ENCODE data around the gene SPAG17.
A peak's percentile ranks its signal among the peaks of the same experiment; 100 is the strongest.

The SPAG17 gene

DNA sequence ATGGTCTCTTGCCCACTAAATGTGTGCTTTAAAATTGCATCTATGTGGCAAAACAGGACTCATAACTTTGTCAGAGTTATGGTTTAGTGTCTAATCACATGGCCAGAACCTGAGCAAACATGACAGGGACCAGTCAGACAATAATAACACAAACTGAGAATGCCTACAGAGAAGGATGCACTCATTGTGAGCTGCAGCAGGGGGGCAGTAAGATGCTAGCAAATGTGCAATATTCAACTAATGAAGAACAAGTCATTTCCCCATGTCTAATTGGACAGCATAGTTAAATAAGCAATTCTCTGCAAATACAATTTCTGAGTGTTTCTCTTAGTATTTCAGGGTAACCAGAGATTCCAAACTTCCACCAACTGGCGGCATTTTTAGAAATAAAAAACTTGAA, 30.8 kb downstream of the SPAG17 start:
- no peak overlapping the region for H3K4me2 ChIP-seq (ENCODE audit: low read length)
- no peak overlapping the region for H3K27ac ChIP-seq (ENCODE audit: low read length)
- no peaks in the 10 kb centered on the region for H3K27me3 ChIP-seq (ENCODE audit: low read depth, low read length)
- H2AFZ ChIP-seq (ENCODE audit: low read depth, low read length) = no peak overlapping the region
- no peaks in the 10 kb centered on the region for H3K4me1 ChIP-seq (ENCODE audit: low read length)
- H3K9ac ChIP-seq (ENCODE audit: low read length) = no peak overlapping the region
- no peaks in the 10 kb centered on the region for H3K9me3 ChIP-seq (ENCODE audit: insufficient read depth, low read length)
- H4K20me1 ChIP-seq (ENCODE audit: insufficient read depth, low read length) = no peaks in the 10 kb centered on the region
- TF ChIP-seq, protein P1, sequence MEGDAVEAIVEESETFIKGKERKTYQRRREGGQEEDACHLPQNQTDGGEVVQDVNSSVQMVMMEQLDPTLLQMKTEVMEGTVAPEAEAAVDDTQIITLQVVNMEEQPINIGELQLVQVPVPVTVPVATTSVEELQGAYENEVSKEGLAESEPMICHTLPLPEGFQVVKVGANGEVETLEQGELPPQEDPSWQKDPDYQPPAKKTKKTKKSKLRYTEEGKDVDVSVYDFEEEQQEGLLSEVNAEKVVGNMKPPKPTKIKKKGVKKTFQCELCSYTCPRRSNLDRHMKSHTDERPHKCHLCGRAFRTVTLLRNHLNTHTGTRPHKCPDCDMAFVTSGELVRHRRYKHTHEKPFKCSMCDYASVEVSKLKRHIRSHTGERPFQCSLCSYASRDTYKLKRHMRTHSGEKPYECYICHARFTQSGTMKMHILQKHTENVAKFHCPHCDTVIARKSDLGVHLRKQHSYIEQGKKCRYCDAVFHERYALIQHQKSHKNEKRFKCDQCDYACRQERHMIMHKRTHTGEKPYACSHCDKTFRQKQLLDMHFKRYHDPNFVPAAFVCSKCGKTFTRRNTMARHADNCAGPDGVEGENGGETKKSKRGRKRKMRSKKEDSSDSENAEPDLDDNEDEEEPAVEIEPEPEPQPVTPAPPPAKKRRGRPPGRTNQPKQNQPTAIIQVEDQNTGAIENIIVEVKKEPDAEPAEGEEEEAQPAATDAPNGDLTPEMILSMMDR (IDR thresholded peaks at IDR 0.05; ENCODE audit: low read depth, low read length) = peak; percentile 35
- no peak for TF ChIP-seq EZH2phosphoT487 (IDR thresholded peaks at IDR 0.05; ENCODE audit: low read depth)
- no peaks in the 10 kb centered on the region for H3K79me2 ChIP-seq (ENCODE audit: low read length)
- H3K4me3 ChIP-seq (ENCODE audit: low read length) = no peak overlapping the region
- no peaks in the 10 kb centered on the region for H3K36me3 ChIP-seq (replicated peaks; ENCODE audit: low read depth, low read length)

DNA sequence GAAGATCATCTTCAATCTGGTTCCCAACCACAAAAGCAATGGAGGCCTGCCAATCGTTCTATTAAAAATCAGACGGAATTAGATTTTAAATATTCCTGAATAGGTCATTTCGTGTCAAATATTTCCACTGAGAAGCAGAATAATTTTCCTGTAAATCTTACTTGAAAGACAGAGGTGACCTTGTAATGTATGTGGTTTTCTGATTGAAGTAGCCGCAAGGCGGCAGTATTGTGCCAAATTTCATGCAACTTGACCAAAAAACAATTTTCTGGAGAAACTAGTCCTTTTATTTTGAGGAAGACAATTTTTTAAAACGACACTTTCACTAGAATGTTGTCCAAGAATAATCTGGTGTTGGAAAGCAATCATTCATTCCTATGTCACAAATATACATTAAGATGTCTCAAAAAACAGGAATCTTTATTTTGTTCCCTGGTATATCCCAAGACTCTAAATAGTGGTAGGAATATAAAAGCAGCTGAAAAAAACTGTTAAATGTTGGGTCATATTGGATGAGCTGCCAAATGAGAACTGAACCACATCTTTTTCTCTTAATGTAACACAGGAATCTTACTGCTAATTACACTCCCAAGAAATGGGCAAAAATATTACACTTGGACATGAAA, 33.6 kb downstream of the SPAG17 start:
- H2AFZ ChIP-seq (ENCODE audit: low read depth, low read length) = no peak overlapping the region
- H3K27ac ChIP-seq (ENCODE audit: low read length) = no peak overlapping the region
- H3K4me1 ChIP-seq (ENCODE audit: low read length) = no peaks in the 10 kb centered on the region
- H3K27me3 ChIP-seq (ENCODE audit: low read depth, low read length) = no peaks in the 10 kb centered on the region
- TF ChIP-seq EZH2phosphoT487 (IDR thresholded peaks at IDR 0.05; ENCODE audit: low read depth) = no peak
- TF ChIP-seq, protein P1 (IDR thresholded peaks at IDR 0.05; ENCODE audit: low read depth, low read length) = peak; percentile 72
- H3K4me2 ChIP-seq (ENCODE audit: low read length) = no peak overlapping the region
- no peaks in the 10 kb centered on the region for H4K20me1 ChIP-seq (ENCODE audit: insufficient read depth, low read length)
- no peaks in the 10 kb centered on the region for H3K9me3 ChIP-seq (ENCODE audit: insufficient read depth, low read length)
- H3K36me3 ChIP-seq (replicated peaks; ENCODE audit: low read depth, low read length) = no peaks in the 10 kb centered on the region
- no peak overlapping the region for H3K9ac ChIP-seq (ENCODE audit: low read length)
- H3K4me3 ChIP-seq (ENCODE audit: low read length) = no peak overlapping the region
- no peaks in the 10 kb centered on the region for H3K79me2 ChIP-seq (ENCODE audit: low read length)

DNA sequence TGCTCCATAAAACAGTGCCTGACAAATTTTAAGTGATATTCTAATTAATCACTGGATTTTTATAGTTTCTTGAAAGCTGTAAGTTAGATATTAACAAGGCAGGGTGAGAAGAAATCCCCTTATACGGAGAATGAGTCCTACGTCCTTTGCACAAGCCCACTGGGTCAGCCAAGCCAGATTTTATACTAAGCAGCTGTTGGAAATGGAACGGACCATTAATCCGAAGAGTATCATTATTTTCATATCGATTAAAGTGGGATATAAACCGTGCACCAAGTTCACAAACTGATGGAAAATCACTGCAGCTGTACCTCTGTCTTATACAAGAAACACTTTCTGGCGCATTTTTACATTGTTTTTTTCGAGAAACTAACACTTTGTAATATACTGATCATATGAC, 35.2 kb downstream of the SPAG17 start:
- no peaks in the 10 kb centered on the region for H4K20me1 ChIP-seq (ENCODE audit: insufficient read depth, low read length)
- H3K36me3 ChIP-seq (replicated peaks; ENCODE audit: low read depth, low read length) = no peaks in the 10 kb centered on the region
- H3K9ac ChIP-seq (ENCODE audit: low read length) = no peak overlapping the region
- no peaks in the 10 kb centered on the region for H3K4me1 ChIP-seq (ENCODE audit: low read length)
- H3K79me2 ChIP-seq (ENCODE audit: low read length) = no peaks in the 10 kb centered on the region
- H3K4me2 ChIP-seq (ENCODE audit: low read length) = no peak overlapping the region
- no peak for TF ChIP-seq EZH2phosphoT487 (IDR thresholded peaks at IDR 0.05; ENCODE audit: low read depth)
- TF ChIP-seq, protein P1 (IDR thresholded peaks at IDR 0.05; ENCODE audit: low read depth, low read length) = no peak
- no peak overlapping the region for H2AFZ ChIP-seq (ENCODE audit: low read depth, low read length)
- no peak overlapping the region for H3K27ac ChIP-seq (ENCODE audit: low read length)
- H3K27me3 ChIP-seq (ENCODE audit: low read depth, low read length) = no peaks in the 10 kb centered on the region
- no peak overlapping the region for H3K4me3 ChIP-seq (ENCODE audit: low read length)
- no peaks in the 10 kb centered on the region for H3K9me3 ChIP-seq (ENCODE audit: insufficient read depth, low read length)

DNA sequence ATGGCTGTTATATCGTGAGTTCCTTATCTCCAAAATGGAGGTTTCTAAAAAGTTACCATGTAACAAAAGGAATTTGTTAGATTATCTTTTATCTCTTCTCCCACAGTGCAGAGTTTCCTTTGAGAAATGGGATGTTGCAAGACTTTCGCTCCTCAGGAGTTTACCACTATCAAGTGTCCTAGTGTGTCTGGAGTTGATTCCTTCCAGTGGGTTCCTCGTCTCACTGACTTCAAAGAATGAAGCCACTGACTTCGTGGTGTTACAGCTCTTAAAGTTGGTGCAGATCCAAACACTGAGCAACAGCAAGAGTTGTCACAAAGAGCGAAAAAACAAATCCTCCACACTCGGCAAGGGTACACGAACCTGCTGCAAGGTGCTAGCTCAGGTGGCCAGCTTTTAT, 37.0 kb downstream of the SPAG17 start:
- no peak overlapping the region for H3K27ac ChIP-seq (ENCODE audit: low read length)
- no peak overlapping the region for H3K4me3 ChIP-seq (ENCODE audit: low read length)
- TF ChIP-seq EZH2phosphoT487 (IDR thresholded peaks at IDR 0.05; ENCODE audit: low read depth) = no peak
- TF ChIP-seq, protein P1 (IDR thresholded peaks at IDR 0.05; ENCODE audit: low read depth, low read length) = no peak
- H3K27me3 ChIP-seq (ENCODE audit: low read depth, low read length) = no peaks in the 10 kb centered on the region
- no peaks in the 10 kb centered on the region for H3K36me3 ChIP-seq (replicated peaks; ENCODE audit: low read depth, low read length)
- H3K9ac ChIP-seq (ENCODE audit: low read length) = no peak overlapping the region
- no peaks in the 10 kb centered on the region for H4K20me1 ChIP-seq (ENCODE audit: insufficient read depth, low read length)
- H3K4me1 ChIP-seq (ENCODE audit: low read length) = no peaks in the 10 kb centered on the region
- H3K79me2 ChIP-seq (ENCODE audit: low read length) = no peaks in the 10 kb centered on the region
- H3K9me3 ChIP-seq (ENCODE audit: insufficient read depth, low read length) = no peaks in the 10 kb centered on the region
- no peak overlapping the region for H3K4me2 ChIP-seq (ENCODE audit: low read length)
- no peak overlapping the region for H2AFZ ChIP-seq (ENCODE audit: low read depth, low read length)

Measured in OCI-LY3 (cell line).